ENCODE data around the gene AUP1. TPM values are rescaled to one million over a fixed set of nuclear protein-coding genes. Genes with fewer than 3 reads are reported as not detected.

The AUP1 gene
- total and polyA plus RNA-seq, 2 experiments from 2014 or later = 98.7 to 105 TPM

- Histone ChIP-seq H3K4me2 (no peak overlapping the region), H3F3A (replicated peaks; ENCODE audit: low read depth) (0 out of 2 replicates have a peak, but pooled peaks cover 12% of the 10 kb centered on the region), H3K9me2 (ENCODE audit: insufficient read depth) (no peaks in the 10 kb centered on the region), H3K4me1 (ENCODE audit: insufficient read depth) (peaks cover 7% of the 10 kb centered on the region; the same call in 1 of the 2 replicates), H3K27me3 (ENCODE audit: insufficient read depth) (peaks cover 6% of the 10 kb centered on the region; the same call in 1 of the 2 replicates), H3K36me3 (ENCODE audit: insufficient read depth) (peaks cover 11% of the 10 kb centered on the region), H4K20me1 (replicated peaks; ENCODE audit: insufficient read depth) (peaks cover 9% of the 10 kb centered on the region; the same call in 1 of the 2 replicates), H3K79me2 (replicated peaks; ENCODE audit: insufficient read depth) (peaks cover 18% of the 10 kb centered on the region), H2AFZ (no peak overlapping the region), H3K27ac (ENCODE audit: low read depth) (no peak overlapping the region), H3K4me3 (no peak overlapping the region; the same call in 1 of the 2 replicates)
- DNase-seq (ENCODE audit: low spot score) (no peak), ATAC-seq (no peak)
- H3K4me1 Mint-ChIP-seq = peaks cover 19% of the 10 kb centered on the region
- peaks cover 23% of the 10 kb centered on the region for H3K27me3 Mint-ChIP-seq (ENCODE audit: insufficient read depth, low read depth, poor library complexity)
- peak overlapping the region; percentile 100 for H3K4me3 Mint-ChIP-seq
- H3K27ac Mint-ChIP-seq = no peak overlapping the region
- TF ChIP-seq JUNB (IDR thresholded peaks at IDR 0.05; ENCODE audit: unreplicated experiment) = no peak
- TF ChIP-seq ETS1 (IDR thresholded peaks at IDR 0.05) = no peak
- TF ChIP-seq, protein P1, sequence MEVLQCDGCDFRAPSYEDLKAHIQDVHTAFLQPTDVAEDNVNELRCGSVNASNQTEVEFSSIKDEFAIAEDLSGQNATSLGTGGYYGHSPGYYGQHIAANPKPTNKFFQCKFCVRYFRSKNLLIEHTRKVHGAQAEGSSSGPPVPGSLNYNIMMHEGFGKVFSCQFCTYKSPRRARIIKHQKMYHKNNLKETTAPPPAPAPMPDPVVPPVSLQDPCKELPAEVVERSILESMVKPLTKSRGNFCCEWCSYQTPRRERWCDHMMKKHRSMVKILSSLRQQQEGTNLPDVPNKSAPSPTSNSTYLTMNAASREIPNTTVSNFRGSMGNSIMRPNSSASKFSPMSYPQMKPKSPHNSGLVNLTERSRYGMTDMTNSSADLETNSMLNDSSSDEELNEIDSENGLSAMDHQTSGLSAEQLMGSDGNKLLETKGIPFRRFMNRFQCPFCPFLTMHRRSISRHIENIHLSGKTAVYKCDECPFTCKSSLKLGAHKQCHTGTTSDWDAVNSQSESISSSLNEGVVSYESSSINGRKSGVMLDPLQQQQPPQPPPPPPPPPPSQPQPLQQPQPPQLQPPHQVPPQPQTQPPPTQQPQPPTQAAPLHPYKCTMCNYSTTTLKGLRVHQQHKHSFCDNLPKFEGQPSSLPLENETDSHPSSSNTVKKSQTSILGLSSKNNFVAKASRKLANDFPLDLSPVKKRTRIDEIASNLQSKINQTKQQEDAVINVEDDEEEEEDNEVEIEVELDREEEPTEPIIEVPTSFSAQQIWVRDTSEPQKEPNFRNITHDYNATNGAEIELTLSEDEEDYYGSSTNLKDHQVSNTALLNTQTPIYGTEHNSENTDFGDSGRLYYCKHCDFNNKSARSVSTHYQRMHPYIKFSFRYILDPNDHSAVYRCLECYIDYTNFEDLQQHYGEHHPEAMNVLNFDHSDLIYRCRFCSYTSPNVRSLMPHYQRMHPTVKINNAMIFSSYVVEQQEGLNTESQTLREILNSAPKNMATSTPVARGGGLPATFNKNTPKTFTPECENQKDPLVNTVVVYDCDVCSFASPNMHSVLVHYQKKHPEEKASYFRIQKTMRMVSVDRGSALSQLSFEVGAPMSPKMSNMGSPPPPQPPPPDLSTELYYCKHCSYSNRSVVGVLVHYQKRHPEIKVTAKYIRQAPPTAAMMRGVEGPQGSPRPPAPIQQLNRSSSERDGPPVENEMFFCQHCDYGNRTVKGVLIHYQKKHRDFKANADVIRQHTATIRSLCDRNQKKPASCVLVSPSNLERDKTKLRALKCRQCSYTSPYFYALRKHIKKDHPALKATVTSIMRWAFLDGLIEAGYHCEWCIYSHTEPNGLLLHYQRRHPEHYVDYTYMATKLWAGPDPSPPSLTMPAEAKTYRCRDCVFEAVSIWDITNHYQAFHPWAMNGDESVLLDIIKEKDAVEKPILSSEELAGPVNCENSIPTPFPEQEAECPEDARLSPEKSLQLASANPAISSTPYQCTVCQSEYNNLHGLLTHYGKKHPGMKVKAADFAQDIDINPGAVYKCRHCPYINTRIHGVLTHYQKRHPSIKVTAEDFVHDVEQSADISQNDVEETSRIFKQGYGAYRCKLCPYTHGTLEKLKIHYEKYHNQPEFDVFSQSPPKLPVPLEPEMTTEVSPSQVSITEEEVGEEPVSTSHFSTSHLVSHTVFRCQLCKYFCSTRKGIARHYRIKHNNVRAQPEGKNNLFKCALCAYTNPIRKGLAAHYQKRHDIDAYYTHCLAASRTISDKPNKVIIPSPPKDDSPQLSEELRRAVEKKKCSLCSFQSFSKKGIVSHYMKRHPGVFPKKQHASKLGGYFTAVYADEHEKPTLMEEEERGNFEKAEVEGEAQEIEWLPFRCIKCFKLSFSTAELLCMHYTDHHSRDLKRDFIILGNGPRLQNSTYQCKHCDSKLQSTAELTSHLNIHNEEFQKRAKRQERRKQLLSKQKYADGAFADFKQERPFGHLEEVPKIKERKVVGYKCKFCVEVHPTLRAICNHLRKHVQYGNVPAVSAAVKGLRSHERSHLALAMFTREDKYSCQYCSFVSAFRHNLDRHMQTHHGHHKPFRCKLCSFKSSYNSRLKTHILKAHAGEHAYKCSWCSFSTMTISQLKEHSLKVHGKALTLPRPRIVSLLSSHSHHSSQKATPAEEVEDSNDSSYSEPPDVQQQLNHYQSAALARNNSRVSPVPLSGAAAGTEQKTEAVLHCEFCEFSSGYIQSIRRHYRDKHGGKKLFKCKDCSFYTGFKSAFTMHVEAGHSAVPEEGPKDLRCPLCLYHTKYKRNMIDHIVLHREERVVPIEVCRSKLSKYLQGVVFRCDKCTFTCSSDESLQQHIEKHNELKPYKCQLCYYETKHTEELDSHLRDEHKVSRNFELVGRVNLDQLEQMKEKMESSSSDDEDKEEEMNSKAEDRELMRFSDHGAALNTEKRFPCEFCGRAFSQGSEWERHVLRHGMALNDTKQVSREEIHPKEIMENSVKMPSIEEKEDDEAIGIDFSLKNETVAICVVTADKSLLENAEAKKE (CRISPR knock-in tag; IDR thresholded peaks at IDR 0.05) = no peak
- no peak for TF ChIP-seq ZNF114 (CRISPR knock-in tag; IDR thresholded peaks at IDR 0.05)
- no peak for TF ChIP-seq EZH2 (IDR thresholded peaks at IDR 0.05; ENCODE audit: low read depth, unreplicated experiment)
- no peak for TF ChIP-seq NANOG (IDR thresholded peaks at IDR 0.05; ENCODE audit: borderline replicate concordance)
- no peak for TF ChIP-seq EZH2phosphoT487 (IDR thresholded peaks at IDR 0.05; ENCODE audit: unreplicated experiment)
- no peak for TF ChIP-seq CTCF (conservative IDR thresholded peaks at IDR 0.05; ENCODE audit: low read depth in 2 of 2)
- TF ChIP-seq STAT1 (IDR thresholded peaks at IDR 0.05; ENCODE audit: unreplicated experiment) = no peak
- TF ChIP-seq CREB1 (CRISPR knock-in tag; IDR thresholded peaks at IDR 0.05; ENCODE audit: low read depth) = no peak
- TF ChIP-seq POLR2AphosphoS5 (IDR thresholded peaks at IDR 0.05; ENCODE audit: low read depth) = no peak
- TF ChIP-seq, protein P2, sequence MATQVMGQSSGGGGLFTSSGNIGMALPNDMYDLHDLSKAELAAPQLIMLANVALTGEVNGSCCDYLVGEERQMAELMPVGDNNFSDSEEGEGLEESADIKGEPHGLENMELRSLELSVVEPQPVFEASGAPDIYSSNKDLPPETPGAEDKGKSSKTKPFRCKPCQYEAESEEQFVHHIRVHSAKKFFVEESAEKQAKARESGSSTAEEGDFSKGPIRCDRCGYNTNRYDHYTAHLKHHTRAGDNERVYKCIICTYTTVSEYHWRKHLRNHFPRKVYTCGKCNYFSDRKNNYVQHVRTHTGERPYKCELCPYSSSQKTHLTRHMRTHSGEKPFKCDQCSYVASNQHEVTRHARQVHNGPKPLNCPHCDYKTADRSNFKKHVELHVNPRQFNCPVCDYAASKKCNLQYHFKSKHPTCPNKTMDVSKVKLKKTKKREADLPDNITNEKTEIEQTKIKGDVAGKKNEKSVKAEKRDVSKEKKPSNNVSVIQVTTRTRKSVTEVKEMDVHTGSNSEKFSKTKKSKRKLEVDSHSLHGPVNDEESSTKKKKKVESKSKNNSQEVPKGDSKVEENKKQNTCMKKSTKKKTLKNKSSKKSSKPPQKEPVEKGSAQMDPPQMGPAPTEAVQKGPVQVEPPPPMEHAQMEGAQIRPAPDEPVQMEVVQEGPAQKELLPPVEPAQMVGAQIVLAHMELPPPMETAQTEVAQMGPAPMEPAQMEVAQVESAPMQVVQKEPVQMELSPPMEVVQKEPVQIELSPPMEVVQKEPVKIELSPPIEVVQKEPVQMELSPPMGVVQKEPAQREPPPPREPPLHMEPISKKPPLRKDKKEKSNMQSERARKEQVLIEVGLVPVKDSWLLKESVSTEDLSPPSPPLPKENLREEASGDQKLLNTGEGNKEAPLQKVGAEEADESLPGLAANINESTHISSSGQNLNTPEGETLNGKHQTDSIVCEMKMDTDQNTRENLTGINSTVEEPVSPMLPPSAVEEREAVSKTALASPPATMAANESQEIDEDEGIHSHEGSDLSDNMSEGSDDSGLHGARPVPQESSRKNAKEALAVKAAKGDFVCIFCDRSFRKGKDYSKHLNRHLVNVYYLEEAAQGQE (IDR thresholded peaks at IDR 0.05; ENCODE audit: unreplicated experiment) = no peak
- no peak for TF ChIP-seq ZNF331 (CRISPR knock-in tag; IDR thresholded peaks at IDR 0.05; ENCODE audit: low read depth)
- H3K36me3 Mint-ChIP-seq (ENCODE audit: low read depth) = peaks cover 47% of the 10 kb centered on the region
- no peaks in the 10 kb centered on the region for H3K9me3 Mint-ChIP-seq
Observed at GRCh38 chr2:74527741-74528140, 1.8 kb downstream of the AUP1 start.
